Measurements from ENCODE around the gene ADPRH. TPM values are rescaled to one million over a fixed set of nuclear protein-coding genes. Genes with fewer than 3 reads are reported as not detected.
A peak's percentile ranks its signal among the peaks of the same experiment; 100 is the strongest.

ADPRH gene
- total and polyA plus RNA-seq, 11 donors, result 5.0 to 17.5 (median 11.5) TPM

GRCh38 chr3:119557877-119558269 lies 21.4 kb upstream of the ADPRH start:
- WGBS, 4 donors, result 80 to 84% (median 82%) methylated on average over 3 of the region's 3 CpGs
- no peak overlapping the region for H3K27ac ChIP-seq
- no peaks in the 10 kb centered on the region for H3K27me3 ChIP-seq
- H3K4me1 ChIP-seq, result peaks cover 0 to 46% (median 6%) of the 10 kb centered on the region in 12 donors
- TF ChIP-seq, protein P1, sequence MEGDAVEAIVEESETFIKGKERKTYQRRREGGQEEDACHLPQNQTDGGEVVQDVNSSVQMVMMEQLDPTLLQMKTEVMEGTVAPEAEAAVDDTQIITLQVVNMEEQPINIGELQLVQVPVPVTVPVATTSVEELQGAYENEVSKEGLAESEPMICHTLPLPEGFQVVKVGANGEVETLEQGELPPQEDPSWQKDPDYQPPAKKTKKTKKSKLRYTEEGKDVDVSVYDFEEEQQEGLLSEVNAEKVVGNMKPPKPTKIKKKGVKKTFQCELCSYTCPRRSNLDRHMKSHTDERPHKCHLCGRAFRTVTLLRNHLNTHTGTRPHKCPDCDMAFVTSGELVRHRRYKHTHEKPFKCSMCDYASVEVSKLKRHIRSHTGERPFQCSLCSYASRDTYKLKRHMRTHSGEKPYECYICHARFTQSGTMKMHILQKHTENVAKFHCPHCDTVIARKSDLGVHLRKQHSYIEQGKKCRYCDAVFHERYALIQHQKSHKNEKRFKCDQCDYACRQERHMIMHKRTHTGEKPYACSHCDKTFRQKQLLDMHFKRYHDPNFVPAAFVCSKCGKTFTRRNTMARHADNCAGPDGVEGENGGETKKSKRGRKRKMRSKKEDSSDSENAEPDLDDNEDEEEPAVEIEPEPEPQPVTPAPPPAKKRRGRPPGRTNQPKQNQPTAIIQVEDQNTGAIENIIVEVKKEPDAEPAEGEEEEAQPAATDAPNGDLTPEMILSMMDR (IDR thresholded peaks at IDR 0.05), result no peak
- TF ChIP-seq POLR2A (IDR thresholded peaks at IDR 0.05), result no peak
- no peaks in the 10 kb centered on the region for H3K9me3 ChIP-seq
- no peak for DNase-seq
- no peaks in the 10 kb centered on the region for H3K36me3 ChIP-seq
- intact Hi-C loops (cut with DNase I), result no loop called here
- ATAC-seq, result no peak
- H3K4me3 ChIP-seq, result peak overlapping the region in 1 of 12 donors; percentile 45

GRCh38 chr3:119558626-119559317 lies 20.5 kb upstream of the ADPRH start:
- 94 to 95% (median 95%) methylated on average over 9 of the region's 9 CpGs for WGBS, 4 donors

DNA sequence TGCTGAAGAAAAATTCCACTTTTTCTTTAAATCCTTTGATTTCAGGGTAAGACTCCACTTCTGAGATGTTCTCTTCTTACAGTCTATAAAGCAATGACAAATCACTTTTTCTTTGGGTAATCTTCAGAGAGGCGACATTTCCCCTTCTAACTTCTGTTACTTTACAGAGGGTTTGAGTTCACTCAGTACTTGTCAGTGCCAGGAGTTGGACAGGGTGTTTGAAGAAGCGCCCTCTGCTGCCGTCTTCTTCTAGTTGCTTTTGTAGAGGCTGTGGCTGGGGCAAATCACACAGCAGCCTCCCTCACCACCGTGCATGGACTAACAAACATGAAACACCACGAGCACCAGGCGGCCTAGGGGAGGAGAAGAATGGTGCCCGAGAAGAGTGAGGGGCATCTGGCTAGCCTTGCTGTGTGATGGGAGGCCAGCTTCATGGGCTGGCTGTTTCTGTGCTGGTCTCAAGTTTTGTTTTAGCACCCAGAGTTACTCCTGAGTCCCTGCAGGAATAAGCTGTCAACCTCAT lies 19.8 kb upstream of the ADPRH start, which contains the start of gene CD80:
CD80 (minus strand) TSS at position 174 of the 523 bp plus-strand sequence. CDS start 1,886 bp downstream, outside the sequence.
- H3K4me1 ChIP-seq, result peaks cover 0 to 45% (median 6%) of the 10 kb centered on the region in 12 donors
- ATAC-seq (peak in 3 of 4 donors; percentile 68 to 74 (median 73)), DNase-seq (peak; percentile 44 to 70 (median 46))
- intact Hi-C loops (cut with DNase I), result no loop called here
- H3K27me3 ChIP-seq, result no peaks in the 10 kb centered on the region
- 34 to 45% (median 40%) methylated on average over 7 of the region's 7 CpGs for WGBS, 4 donors
- H3K9me3 ChIP-seq, result peaks cover 0 to 4% (median 0%) of the 10 kb centered on the region in 12 donors
- peak within 1 kb of the TSS in 1 of 12 donors; percentile 45 for H3K4me3 ChIP-seq
- no peaks in the 10 kb centered on the region for H3K36me3 ChIP-seq
- TF ChIP-seq POLR2A (IDR thresholded peaks at IDR 0.05), result no peak
- TF ChIP-seq, protein P1 (IDR thresholded peaks at IDR 0.05), result peak in 5 of 12 donors; percentile 16 to 42 (median 26)
- H3K27ac ChIP-seq, result peak within 1 kb of the TSS in 1 of 12 donors; percentile 88

More at GRCh38 chr3:119558626-119559317, 20.5 kb upstream of the ADPRH start:
- intact Hi-C loops (cut with DNase I), result no loop called here
- Histone ChIP-seq H3K36me3 (no peaks in the 10 kb centered on the region), H3K27ac (peak overlapping the region in 1 of 12 donors; percentile 88), H3K9me3 (no peaks in the 10 kb centered on the region), H3K4me1 (peaks cover 0 to 46% (median 6%) of the 10 kb centered on the region in 12 donors), H3K27me3 (no peaks in the 10 kb centered on the region), H3K4me3 (peak overlapping the region in 1 of 12 donors; percentile 45)
- ATAC-seq, result no peak
- no peak for DNase-seq
- no peak for TF ChIP-seq POLR2A (IDR thresholded peaks at IDR 0.05)
- TF ChIP-seq, protein P1 (IDR thresholded peaks at IDR 0.05), result no peak

DNA sequence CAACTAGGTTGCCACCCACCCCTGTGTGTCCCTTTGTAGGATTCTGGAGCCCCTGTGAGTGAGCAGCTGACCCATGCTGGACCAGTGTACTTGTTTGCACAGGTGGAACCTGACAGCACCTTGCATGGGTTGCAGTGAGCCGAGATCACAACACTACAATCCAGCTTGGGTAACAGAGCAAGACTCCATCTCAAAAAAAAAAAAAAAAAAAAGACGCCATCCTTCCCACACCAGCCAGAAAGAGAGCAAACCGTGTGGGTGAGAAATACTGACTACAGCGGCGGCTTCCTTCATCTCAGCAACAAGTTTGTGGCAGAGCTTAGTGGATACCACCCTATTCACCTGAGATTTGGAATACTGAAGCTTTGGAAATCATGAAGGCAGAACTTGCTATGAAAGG lies 19.1 kb upstream of the ADPRH start:
- H3K4me3 ChIP-seq, result no peak overlapping the region
- DNase-seq (no peak), ATAC-seq (no peak)
- H3K27me3 ChIP-seq, result no peaks in the 10 kb centered on the region
- intact Hi-C loops (cut with DNase I), result no loop called here
- peaks cover 0 to 4% (median 0%) of the 10 kb centered on the region in 12 donors for H3K9me3 ChIP-seq
- WGBS, 4 donors, result 77 to 95% (median 89%) methylated on average over 5 of the region's 5 CpGs
- peaks cover 0 to 38% (median 6%) of the 10 kb centered on the region in 12 donors for H3K4me1 ChIP-seq
- no peak overlapping the region for H3K27ac ChIP-seq
- TF ChIP-seq POLR2A (IDR thresholded peaks at IDR 0.05), result no peak
- TF ChIP-seq, protein P1 (IDR thresholded peaks at IDR 0.05), result no peak
- H3K36me3 ChIP-seq, result no peaks in the 10 kb centered on the region
